Retinal pigment epithelial cell (primary cell): ENCODE results near the gene CTBP2.
A peak's percentile ranks its signal among the peaks of the same experiment; 100 is the strongest.
"Not testable (repeated sequence)": the region's sequence is repeated elsewhere in the genome, so short reads cannot be mapped to it uniquely, and the experiment has no call there.

Source experiments
- DNase-seq: peaks from one replicate; pipeline ENCODE4 v3.0.0-alpha.2; 2010; ENCODE audit warnings: low read depth
- H3K4me3 ChIP-seq: 2 replicates; pipeline ENCODE4 v1.5.1; 2011; ENCODE audit warnings: mild to moderate bottlenecking, low read length, control low read depth, moderate library complexity
- TF ChIP-seq, protein P1 (sequence below): conservative IDR thresholded peaks from 2 replicates; pipeline ENCODE4 v1.5.1; 2011; ENCODE audit warnings: low read depth, low read length, control low read depth, inconsistent platforms

Gene CTBP2

GRCh38 chr10:125085258-125086054, 74.9 kb downstream of the CTBP2 start:
- H3K4me3 ChIP-seq: peak overlapping the region; percentile 30
- DNase-seq: no peak
- TF ChIP-seq, protein P1, sequence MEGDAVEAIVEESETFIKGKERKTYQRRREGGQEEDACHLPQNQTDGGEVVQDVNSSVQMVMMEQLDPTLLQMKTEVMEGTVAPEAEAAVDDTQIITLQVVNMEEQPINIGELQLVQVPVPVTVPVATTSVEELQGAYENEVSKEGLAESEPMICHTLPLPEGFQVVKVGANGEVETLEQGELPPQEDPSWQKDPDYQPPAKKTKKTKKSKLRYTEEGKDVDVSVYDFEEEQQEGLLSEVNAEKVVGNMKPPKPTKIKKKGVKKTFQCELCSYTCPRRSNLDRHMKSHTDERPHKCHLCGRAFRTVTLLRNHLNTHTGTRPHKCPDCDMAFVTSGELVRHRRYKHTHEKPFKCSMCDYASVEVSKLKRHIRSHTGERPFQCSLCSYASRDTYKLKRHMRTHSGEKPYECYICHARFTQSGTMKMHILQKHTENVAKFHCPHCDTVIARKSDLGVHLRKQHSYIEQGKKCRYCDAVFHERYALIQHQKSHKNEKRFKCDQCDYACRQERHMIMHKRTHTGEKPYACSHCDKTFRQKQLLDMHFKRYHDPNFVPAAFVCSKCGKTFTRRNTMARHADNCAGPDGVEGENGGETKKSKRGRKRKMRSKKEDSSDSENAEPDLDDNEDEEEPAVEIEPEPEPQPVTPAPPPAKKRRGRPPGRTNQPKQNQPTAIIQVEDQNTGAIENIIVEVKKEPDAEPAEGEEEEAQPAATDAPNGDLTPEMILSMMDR: no peak

DNA sequence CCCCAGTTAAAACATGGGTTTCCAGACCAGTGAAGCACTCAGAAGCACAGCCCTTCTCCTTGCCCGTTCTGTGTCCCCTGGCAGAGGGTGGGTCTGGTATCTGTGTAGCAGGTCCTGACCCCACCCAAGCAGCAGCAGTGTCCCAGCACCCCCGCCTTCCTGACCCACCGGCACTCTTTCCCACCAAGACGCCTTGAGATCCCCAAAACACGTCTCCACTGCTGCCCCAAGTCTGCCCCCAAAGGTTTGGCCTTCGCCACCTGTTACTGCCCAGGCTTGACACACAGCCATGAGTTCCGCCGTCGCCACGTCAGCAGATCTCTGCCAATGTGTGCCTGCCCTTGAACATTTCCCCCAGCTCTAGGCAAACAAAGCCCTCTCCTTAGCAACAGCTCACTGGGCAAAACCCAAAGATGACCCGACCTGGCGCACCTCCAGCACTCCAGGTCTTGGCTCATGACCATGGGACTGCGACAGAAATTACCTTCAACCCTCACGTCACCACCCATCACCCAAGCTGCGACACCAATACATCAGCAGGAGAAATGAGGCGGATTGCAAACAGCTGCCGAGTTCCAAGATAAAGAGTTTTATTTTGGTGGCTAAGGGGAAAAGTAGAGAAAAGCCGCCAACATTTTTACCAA, 75.6 kb downstream of the CTBP2 start:
- H3K4me3 ChIP-seq: peak overlapping the region; percentile 30
- TF ChIP-seq, protein P1: no peak
- peak; percentile 93 for DNase-seq

- peak; percentile 84 for DNase-seq
- H3K4me3 ChIP-seq: no peak overlapping the region
- TF ChIP-seq, protein P1: peak; percentile 44
Observed at GRCh38 chr10:125084191-125084613, 76.2 kb downstream of the CTBP2 start.

GRCh38 chr10:125083576-125083920, 76.8 kb downstream of the CTBP2 start:
- DNase-seq: peak; percentile 15
- no peak overlapping the region for H3K4me3 ChIP-seq
- TF ChIP-seq, protein P1: no peak

GRCh38 chr10:125082881-125083575, 77.3 kb downstream of the CTBP2 start:
- TF ChIP-seq, protein P1: no peak
- DNase-seq: no peak
- H3K4me3 ChIP-seq: no peak overlapping the region

DNA sequence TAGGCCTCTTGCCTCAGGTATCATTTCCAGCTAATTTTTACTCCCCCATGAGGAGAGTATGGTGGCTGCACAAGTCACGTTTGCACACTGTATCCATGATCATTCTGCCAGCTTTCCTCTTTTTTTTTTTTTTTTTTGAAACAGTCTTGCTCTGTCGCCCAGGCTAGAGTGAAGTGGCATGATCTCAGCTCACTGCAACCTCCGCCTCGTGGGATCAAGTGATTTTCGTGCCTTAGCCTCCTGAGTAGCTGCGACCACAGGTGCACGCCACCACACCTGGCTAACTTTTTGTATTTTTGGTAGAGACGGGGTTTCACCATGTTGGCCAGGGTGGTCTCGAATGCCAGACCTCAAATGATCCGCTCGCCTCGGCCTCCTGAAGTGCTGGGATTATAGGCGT, 77.9 kb downstream of the CTBP2 start:
- H3K4me3 ChIP-seq: not testable (repeated sequence)

GRCh38 chr10:125081931-125082330, 78.4 kb downstream of the CTBP2 start:
- no peak for DNase-seq
- H3K4me3 ChIP-seq: no peak overlapping the region
- TF ChIP-seq, protein P1: no peak

More for the DNA sequence above, 77.9 kb downstream of the CTBP2 start:
- not testable (repeated sequence) for DNase-seq
